PC-3 (cell line): ENCODE data around the gene GALNT13. TPM values are rescaled to one million over a fixed set of nuclear protein-coding genes. Genes with fewer than 3 reads are reported as not detected.

Source experiments
- ATAC-seq: fragments of 200-7000 bp; cut with Tn5 transposase; 2 replicates; pipeline ENCODE4 v1.9.1; 2020; ENCODE audit warnings: mild to moderate bottlenecking, moderate library complexity
- BruUV-seq: library from RNA; stranded (reverse); fragments of 400-500 nt; replicated peaks from 2 replicates; lab custom pipeline; 2021; lab: Mats Ljungman, UMichigan
- CTCF ChIA-PET: fragments of 300-600 bp; sonication (Branson Sonifier 250); formaldehyde crosslinking; loops from one replicate; lab custom pipeline; 2022; ENCODE audit warnings: antibody characterized with exemption; lab: Charles Lee
- POLR2A ChIA-PET: fragments of 300-600 bp; sonication (Branson Sonifier 250); formaldehyde crosslinking; loops from one replicate; lab custom pipeline; 2022; ENCODE audit warnings: antibody characterized with exemption; ENCODE audit not compliant: unreplicated experiment; lab: Charles Lee
- DNase-seq: peaks from one replicate; pipeline ENCODE4 v3.0.0-alpha.2; 2015
- H2AFZ ChIP-seq: fragments of 300-600 bp; sonication (generic); 2 replicates; pipeline ENCODE4 v1.6.0; 2016; ENCODE audit warnings: antibody characterized with exemption, low read length
- H3F3A ChIP-seq: fragments of 300-600 bp; sonication (generic); one replicate; pipeline ENCODE4 v1.6.0; 2017; ENCODE audit warnings: antibody characterized with exemption, low read length, control low read depth, mild to moderate bottlenecking; ENCODE audit not compliant: unreplicated experiment
- H3K27ac ChIP-seq: fragments of 300-600 bp; sonication (generic); 2 replicates; pipeline ENCODE4 v1.5.1; 2016; ENCODE audit warnings: mild to moderate bottlenecking, low read length
- H3K27me3 ChIP-seq: fragments of 300-600 bp; sonication (generic); 2 replicates; pipeline ENCODE4 v1.6.1; 2016; ENCODE audit warnings: low read length, mixed read lengths
- H3K36me3 ChIP-seq: fragments of 300-600 bp; sonication (generic); 2 replicates; pipeline ENCODE4 v1.6.1; 2016; ENCODE audit warnings: low read depth, mixed run types, low read length, mixed read lengths
- H3K4me1 ChIP-seq: fragments of 300-600 bp; sonication (generic); 2 replicates; pipeline ENCODE4 v1.5.1; 2016; ENCODE audit warnings: low read length; ENCODE audit not compliant: insufficient read depth
- H3K4me2 ChIP-seq: fragments of 300-600 bp; sonication (generic); 2 replicates; pipeline ENCODE4 v1.6.0; 2016; ENCODE audit warnings: low read length
- H3K4me3 ChIP-seq: fragments of 300-600 bp; sonication (generic); 2 replicates; pipeline ENCODE4 v1.5.1; 2016; ENCODE audit warnings: mild to moderate bottlenecking, low read length, mixed read lengths
- H3K79me2 ChIP-seq: fragments of 300-600 bp; sonication (generic); 2 replicates; pipeline ENCODE4 v1.6.1; 2017; ENCODE audit warnings: low read length, mixed read lengths
- H3K9ac ChIP-seq: fragments of 300-600 bp; sonication (generic); 2 replicates; pipeline ENCODE4 v1.6.0; 2016; ENCODE audit warnings: mild to moderate bottlenecking, low read length
- H3K9me2 ChIP-seq: fragments of 300-600 bp; sonication (generic); replicated peaks from 2 replicates; pipeline ENCODE4 v1.6.1; 2016; ENCODE audit warnings: mixed run types, low read length, mixed read lengths
- H3K9me3 ChIP-seq: fragments of 300-600 bp; sonication (generic); 2 replicates; pipeline ENCODE4 v1.6.1; 2016; ENCODE audit warnings: low read length, mixed read lengths
- H4K20me1 ChIP-seq: fragments of 300-600 bp; sonication (generic); 2 replicates; pipeline ENCODE4 v1.6.1; 2016; ENCODE audit warnings: low read length, mixed read lengths
- CTCF ChIP-seq: fragments of 300-600 bp; sonication (generic); conservative IDR thresholded peaks from 2 replicates; pipeline ENCODE4 v1.5.1; 2017; ENCODE audit warnings: antibody characterized with exemption, low read depth, mild to moderate bottlenecking, low read length
- EZH2 ChIP-seq: fragments of 300-600 bp; sonication (generic); IDR thresholded peaks from one replicate; pipeline ENCODE4 v1.6.1; 2017; ENCODE audit warnings: antibody characterized with exemption, mild to moderate bottlenecking, low read length; ENCODE audit not compliant: unreplicated experiment
- EZH2phosphoT487 ChIP-seq: fragments of 300-600 bp; sonication (generic); IDR thresholded peaks from 2 replicates; pipeline ENCODE4 v1.6.1; 2018; ENCODE audit warnings: mild to moderate bottlenecking, antibody characterized with exemption, low read length, borderline replicate concordance
- intact Hi-C: fragments of 100-400 bp; cut with micrococcal nuclease; formaldehyde crosslinking; loops from 2 replicates; pipeline ENCODE4 v1.9.0; 2023
- total RNA-seq: library from RNA; depleted of rRNA; stranded (reverse); fragments of >200 nt; gene quantifications from 2 replicates; pipeline ENCODE4 v1.2.3, GENCODE V29; 2014

The GALNT13 gene
- total RNA-seq, 1 experiment from 2014 or later = 2.0 TPM

GRCh38 chr2:154170400-154170799 is 298.7 kb downstream of the GALNT13 start:
- Histone ChIP-seq H3K9ac (no peak overlapping the region), H3K4me2 (no peak overlapping the region), H3K36me3 (no peaks in the 10 kb centered on the region), H3K27ac (no peak overlapping the region), H3K79me2 (no peaks in the 10 kb centered on the region), H3K27me3 (no peaks in the 10 kb centered on the region), H3K4me3 (no peak overlapping the region), H4K20me1 (no peaks in the 10 kb centered on the region), H2AFZ (no peak overlapping the region), H3K4me1 (no peaks in the 10 kb centered on the region), H3K9me2 (no peaks in the 10 kb centered on the region), H3F3A (no peaks in the 10 kb centered on the region), H3K9me3 (no peaks in the 10 kb centered on the region)
- no peak for ATAC-seq
- ChIA-PET POLR2A (no interaction called here), CTCF (no interaction called here)
- no TSS peak for BruUV-seq
- DNase-seq = no peak
- intact Hi-C loops = no loop called here
- TF ChIP-seq CTCF (no peak), EZH2phosphoT487 (no peak), EZH2 (no peak)

DNA sequence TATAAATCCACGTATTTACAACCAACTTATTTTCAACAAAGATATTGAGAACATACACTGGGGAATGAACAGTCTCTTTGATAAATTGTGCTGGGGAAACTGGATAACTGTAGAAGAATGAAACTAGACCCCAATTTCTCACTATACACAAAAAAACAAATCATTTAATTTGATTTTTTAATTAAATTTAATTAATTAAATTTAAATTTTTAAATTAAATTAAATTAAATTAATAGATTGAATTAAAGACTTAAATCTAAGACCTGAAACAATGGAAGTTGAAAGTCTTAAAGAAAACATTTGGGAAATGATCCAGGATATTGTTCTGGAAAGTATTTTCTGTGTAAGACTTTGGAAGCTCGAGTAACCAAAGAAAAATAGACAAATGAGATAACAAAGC is 301.4 kb downstream of the GALNT13 start:
- Histone ChIP-seq H3K27me3 (no peaks in the 10 kb centered on the region), H2AFZ (no peak overlapping the region), H3K4me2 (no peak overlapping the region), H3K4me1 (no peaks in the 10 kb centered on the region), H3K4me3 (no peak overlapping the region), H3K9me3 (no peaks in the 10 kb centered on the region), H3K27ac (no peak overlapping the region), H3K9me2 (no peaks in the 10 kb centered on the region), H3F3A (no peaks in the 10 kb centered on the region), H3K9ac (no peak overlapping the region), H4K20me1 (no peaks in the 10 kb centered on the region), H3K36me3 (no peaks in the 10 kb centered on the region), H3K79me2 (no peaks in the 10 kb centered on the region)
- ATAC-seq (no peak), DNase-seq (no peak)
- ChIA-PET POLR2A (no interaction called here), CTCF (no interaction called here)
- intact Hi-C loops = no loop called here
- TF ChIP-seq EZH2phosphoT487 (no peak), CTCF (no peak), EZH2 (no peak)
- no TSS peak for BruUV-seq

GRCh38 chr2:154173919-154174318 is 302.2 kb downstream of the GALNT13 start:
- intact Hi-C loops = no loop called here
- Histone ChIP-seq H3K9ac (no peak overlapping the region), H3F3A (no peaks in the 10 kb centered on the region), H3K4me2 (no peak overlapping the region), H3K79me2 (no peaks in the 10 kb centered on the region), H3K9me3 (no peaks in the 10 kb centered on the region), H3K27ac (no peak overlapping the region), H2AFZ (no peak overlapping the region), H3K9me2 (no peaks in the 10 kb centered on the region), H3K36me3 (no peaks in the 10 kb centered on the region), H3K4me1 (no peaks in the 10 kb centered on the region), H3K27me3 (no peaks in the 10 kb centered on the region), H4K20me1 (no peaks in the 10 kb centered on the region), H3K4me3 (no peak overlapping the region)
- ChIA-PET CTCF (no interaction called here), POLR2A (no interaction called here)
- no peak for DNase-seq
- ATAC-seq = no peak
- TF ChIP-seq CTCF (no peak), EZH2phosphoT487 (no peak), EZH2 (no peak)
- BruUV-seq = no TSS peak
